HepG2 (cell line): ENCODE results near the gene MCM3AP. TPM values are rescaled to one million over a fixed set of nuclear protein-coding genes. Genes with fewer than 3 reads are reported as not detected.

ENCODE experiments used
- GTF3A ChIP-seq: sonication (generic); formaldehyde crosslinking; conservative IDR thresholded peaks from 2 replicates; pipeline ENCODE4 v1.4.0; 2020; ENCODE audit warnings: mild to moderate bottlenecking, missing genetic modification reagents
- IKZF4 ChIP-seq: sonication (generic); formaldehyde crosslinking; IDR thresholded peaks from 2 replicates; pipeline ENCODE4 v1.5.1; 2020; ENCODE audit warnings: borderline replicate concordance, mild to moderate bottlenecking, low read depth, missing genetic modification reagents; ENCODE audit errors: not compliant biosample characterization
- JUND ChIP-seq: sonication (generic); formaldehyde crosslinking; IDR thresholded peaks from 2 replicates; pipeline ENCODE4 v1.8.0; 2022; ENCODE audit warnings: mild to moderate bottlenecking, missing genetic modification reagents
- KMT2B ChIP-seq: IDR thresholded peaks from 2 replicates; pipeline ENCODE4 v1.6.1; 2016; ENCODE audit warnings: missing genetic modification reagents, missing compliant biosample characterization
- NR2F6 ChIP-seq, 2 experiments: IDR thresholded peaks; 2 replicates each; pipeline ENCODE4 v1.6.1; 2016; ENCODE audit warnings: antibody characterized with exemption in 1 of 2, mild to moderate bottlenecking in 1 of 2
- ONECUT2 ChIP-seq: sonication (generic); formaldehyde crosslinking; IDR thresholded peaks from 2 replicates; pipeline ENCODE4 v1.4.0; 2020; ENCODE audit warnings: missing genetic modification reagents
- TIGD3 ChIP-seq: sonication (generic); formaldehyde crosslinking; IDR thresholded peaks from 2 replicates; pipeline ENCODE4 v1.5.1; 2020; ENCODE audit warnings: mild to moderate bottlenecking, missing genetic modification reagents, borderline replicate concordance
- ZNF20 ChIP-seq: sonication (generic); formaldehyde crosslinking; IDR thresholded peaks from 2 replicates; pipeline ENCODE4 v1.4.0; 2020; ENCODE audit warnings: mild to moderate bottlenecking, moderate library complexity, missing genetic modification reagents
- ZNF33B ChIP-seq: sonication (generic); formaldehyde crosslinking; IDR thresholded peaks from 2 replicates; pipeline ENCODE4 v1.5.1; 2020; ENCODE audit warnings: mild to moderate bottlenecking, missing genetic modification reagents
- ZNF34 ChIP-seq: sonication (generic); formaldehyde crosslinking; IDR thresholded peaks from 2 replicates; pipeline ENCODE4 v1.4.0; 2020; ENCODE audit warnings: mild to moderate bottlenecking, missing genetic modification reagents, borderline replicate concordance
- ZNF569 ChIP-seq: sonication (generic); formaldehyde crosslinking; IDR thresholded peaks from 2 replicates; pipeline ENCODE4 v1.5.0; 2020; ENCODE audit warnings: mild to moderate bottlenecking, missing genetic modification reagents, moderate library complexity, borderline replicate concordance
- ZNF616 ChIP-seq: sonication (generic); formaldehyde crosslinking; IDR thresholded peaks from 2 replicates; pipeline ENCODE4 v1.5.0; 2020; ENCODE audit warnings: low read depth, mild to moderate bottlenecking, missing genetic modification reagents
- ZNF639 ChIP-seq: conservative IDR thresholded peaks from 2 replicates; pipeline ENCODE4 v1.6.1; 2018; ENCODE audit warnings: missing genetic modification reagents
- ZNF766 ChIP-seq: sonication (generic); formaldehyde crosslinking; IDR thresholded peaks from 2 replicates; pipeline ENCODE4 v1.5.0; 2020; ENCODE audit warnings: missing genetic modification reagents, borderline replicate concordance
- ZSCAN29 ChIP-seq: sonication (generic); formaldehyde crosslinking; conservative IDR thresholded peaks from 2 replicates; pipeline ENCODE4 v1.4.0; 2020; ENCODE audit warnings: mild to moderate bottlenecking, missing genetic modification reagents
- polyA plus RNA-seq, 8 experiments: library from polyadenylated mRNA; depleted of rRNA in 3 of 8; stranded (reverse) in 7 of 8; unstranded in 1 of 8; fragments of >200 nt; fragmentation: Illumina TruSeq in 4 of 8; extraction: Trizol in 4 of 8; gene quantifications; 2 replicates each; pipeline versions ENCODE4 v1.2.1 to v1.2.3, GENCODE V29; 2011 to 2016; ENCODE audit warnings: low read depth in 4 of 8, missing spikeins in 1 of 8, mixed read lengths in 1 of 8; ENCODE audit not compliant: insufficient read depth in 1 of 8
- total RNA-seq, 5 experiments: library from RNA; depleted of rRNA; stranded (reverse); fragments of >200 nt; fragmentation: Illumina TruSeq; extraction: Trizol; gene quantifications; 2 replicates each; pipeline ENCODE4 v1.2.3, GENCODE V29; 2016; ENCODE audit warnings: low read depth in 1 of 5
- TF ChIP-seq, protein P1 (sequence below): sonication (generic); formaldehyde crosslinking; IDR thresholded peaks from 2 replicates; pipeline ENCODE4 v1.9.0; 2021; ENCODE audit warnings: missing genetic modification reagents, mild to moderate bottlenecking, borderline replicate concordance
- TF ChIP-seq, protein P2 (sequence below), 2 experiments: IDR thresholded peaks; 2 replicates each; pipeline ENCODE4 v1.6.1; 2011 to 2012; ENCODE audit warnings: low read length in 2 of 2, borderline replicate concordance in 1 of 2, low read depth in 1 of 2, mild to moderate bottlenecking in 1 of 2, moderate library complexity in 1 of 2
- TF ChIP-seq, protein P3 (sequence below): sonication (generic); formaldehyde crosslinking; IDR thresholded peaks from 2 replicates; pipeline ENCODE4 v1.5.1; 2020; ENCODE audit warnings: mild to moderate bottlenecking, moderate library complexity, missing genetic modification reagents

Gene MCM3AP
- total and polyA plus RNA-seq, 2 of the 13 experiments (the other 11 are each of a cell fraction or from before 2014, with no cell fraction given): 27.0 to 54.7 TPM

- TF ChIP-seq, protein P1, sequence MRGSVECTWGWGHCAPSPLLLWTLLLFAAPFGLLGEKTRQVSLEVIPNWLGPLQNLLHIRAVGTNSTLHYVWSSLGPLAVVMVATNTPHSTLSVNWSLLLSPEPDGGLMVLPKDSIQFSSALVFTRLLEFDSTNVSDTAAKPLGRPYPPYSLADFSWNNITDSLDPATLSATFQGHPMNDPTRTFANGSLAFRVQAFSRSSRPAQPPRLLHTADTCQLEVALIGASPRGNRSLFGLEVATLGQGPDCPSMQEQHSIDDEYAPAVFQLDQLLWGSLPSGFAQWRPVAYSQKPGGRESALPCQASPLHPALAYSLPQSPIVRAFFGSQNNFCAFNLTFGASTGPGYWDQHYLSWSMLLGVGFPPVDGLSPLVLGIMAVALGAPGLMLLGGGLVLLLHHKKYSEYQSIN (CRISPR knock-in tag): no peak
- TF ChIP-seq ZNF766 (CRISPR knock-in tag) (peak; percentile 46; the same call in 1 of the 2 replicates), ZNF639 (CRISPR knock-in tag) (peak; percentile 100), ONECUT2 (no peak), ZNF569 (CRISPR knock-in tag) (no peak), ZNF33B (CRISPR knock-in tag) (peak; percentile 92), GTF3A (CRISPR knock-in tag) (0 out of 2 replicates have a peak, but pooled peaks have one; percentile 14), ZSCAN29 (no peak; the same call in none of the 2 replicates), IKZF4 (CRISPR knock-in tag) (peak; percentile 76), JUND (CRISPR knock-in tag) (no peak), ZNF20 (CRISPR knock-in tag) (no peak), TIGD3 (peak; percentile 74; the same call in 1 of the 2 replicates), ZNF34 (CRISPR knock-in tag) (no peak), KMT2B (CRISPR knock-in tag) (peak; percentile 95), ZNF616 (CRISPR knock-in tag) (0 out of 2 replicates have a peak, but pooled peaks have one; percentile 57), NR2F6 (IDR thresholded peaks at IDR 0.05) (no peak), NR2F6 (CRISPR knock-in tag; IDR thresholded peaks at IDR 0.05) (no peak)
- TF ChIP-seq, protein P2, sequence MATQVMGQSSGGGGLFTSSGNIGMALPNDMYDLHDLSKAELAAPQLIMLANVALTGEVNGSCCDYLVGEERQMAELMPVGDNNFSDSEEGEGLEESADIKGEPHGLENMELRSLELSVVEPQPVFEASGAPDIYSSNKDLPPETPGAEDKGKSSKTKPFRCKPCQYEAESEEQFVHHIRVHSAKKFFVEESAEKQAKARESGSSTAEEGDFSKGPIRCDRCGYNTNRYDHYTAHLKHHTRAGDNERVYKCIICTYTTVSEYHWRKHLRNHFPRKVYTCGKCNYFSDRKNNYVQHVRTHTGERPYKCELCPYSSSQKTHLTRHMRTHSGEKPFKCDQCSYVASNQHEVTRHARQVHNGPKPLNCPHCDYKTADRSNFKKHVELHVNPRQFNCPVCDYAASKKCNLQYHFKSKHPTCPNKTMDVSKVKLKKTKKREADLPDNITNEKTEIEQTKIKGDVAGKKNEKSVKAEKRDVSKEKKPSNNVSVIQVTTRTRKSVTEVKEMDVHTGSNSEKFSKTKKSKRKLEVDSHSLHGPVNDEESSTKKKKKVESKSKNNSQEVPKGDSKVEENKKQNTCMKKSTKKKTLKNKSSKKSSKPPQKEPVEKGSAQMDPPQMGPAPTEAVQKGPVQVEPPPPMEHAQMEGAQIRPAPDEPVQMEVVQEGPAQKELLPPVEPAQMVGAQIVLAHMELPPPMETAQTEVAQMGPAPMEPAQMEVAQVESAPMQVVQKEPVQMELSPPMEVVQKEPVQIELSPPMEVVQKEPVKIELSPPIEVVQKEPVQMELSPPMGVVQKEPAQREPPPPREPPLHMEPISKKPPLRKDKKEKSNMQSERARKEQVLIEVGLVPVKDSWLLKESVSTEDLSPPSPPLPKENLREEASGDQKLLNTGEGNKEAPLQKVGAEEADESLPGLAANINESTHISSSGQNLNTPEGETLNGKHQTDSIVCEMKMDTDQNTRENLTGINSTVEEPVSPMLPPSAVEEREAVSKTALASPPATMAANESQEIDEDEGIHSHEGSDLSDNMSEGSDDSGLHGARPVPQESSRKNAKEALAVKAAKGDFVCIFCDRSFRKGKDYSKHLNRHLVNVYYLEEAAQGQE (IDR thresholded peaks at IDR 0.05; ENCODE audit: borderline replicate concordance in 1 of 2, low read depth in 1 of 2, low read length in 2 of 2): peak in 1 of 2 experiments; percentile 32; a peak in 1 of 4 replicates
- TF ChIP-seq, protein P3, sequence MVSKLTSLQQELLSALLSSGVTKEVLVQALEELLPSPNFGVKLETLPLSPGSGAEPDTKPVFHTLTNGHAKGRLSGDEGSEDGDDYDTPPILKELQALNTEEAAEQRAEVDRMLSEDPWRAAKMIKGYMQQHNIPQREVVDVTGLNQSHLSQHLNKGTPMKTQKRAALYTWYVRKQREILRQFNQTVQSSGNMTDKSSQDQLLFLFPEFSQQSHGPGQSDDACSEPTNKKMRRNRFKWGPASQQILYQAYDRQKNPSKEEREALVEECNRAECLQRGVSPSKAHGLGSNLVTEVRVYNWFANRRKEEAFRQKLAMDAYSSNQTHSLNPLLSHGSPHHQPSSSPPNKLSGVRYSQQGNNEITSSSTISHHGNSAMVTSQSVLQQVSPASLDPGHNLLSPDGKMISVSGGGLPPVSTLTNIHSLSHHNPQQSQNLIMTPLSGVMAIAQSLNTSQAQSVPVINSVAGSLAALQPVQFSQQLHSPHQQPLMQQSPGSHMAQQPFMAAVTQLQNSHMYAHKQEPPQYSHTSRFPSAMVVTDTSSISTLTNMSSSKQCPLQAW: no peak
Observed at GRCh38 chr21:46285761-46286647, 593 bp upstream of the MCM3AP start, which contains the start of gene YBEY (continued).
